ENCODE results near the gene ADAMTS2.

Gene ADAMTS2

GRCh38 chr5:179266291-179267070 lies 78.8 kb downstream of the ADAMTS2 start:
- DNase-seq (ENCODE audit: low read depth): no peak

DNA sequence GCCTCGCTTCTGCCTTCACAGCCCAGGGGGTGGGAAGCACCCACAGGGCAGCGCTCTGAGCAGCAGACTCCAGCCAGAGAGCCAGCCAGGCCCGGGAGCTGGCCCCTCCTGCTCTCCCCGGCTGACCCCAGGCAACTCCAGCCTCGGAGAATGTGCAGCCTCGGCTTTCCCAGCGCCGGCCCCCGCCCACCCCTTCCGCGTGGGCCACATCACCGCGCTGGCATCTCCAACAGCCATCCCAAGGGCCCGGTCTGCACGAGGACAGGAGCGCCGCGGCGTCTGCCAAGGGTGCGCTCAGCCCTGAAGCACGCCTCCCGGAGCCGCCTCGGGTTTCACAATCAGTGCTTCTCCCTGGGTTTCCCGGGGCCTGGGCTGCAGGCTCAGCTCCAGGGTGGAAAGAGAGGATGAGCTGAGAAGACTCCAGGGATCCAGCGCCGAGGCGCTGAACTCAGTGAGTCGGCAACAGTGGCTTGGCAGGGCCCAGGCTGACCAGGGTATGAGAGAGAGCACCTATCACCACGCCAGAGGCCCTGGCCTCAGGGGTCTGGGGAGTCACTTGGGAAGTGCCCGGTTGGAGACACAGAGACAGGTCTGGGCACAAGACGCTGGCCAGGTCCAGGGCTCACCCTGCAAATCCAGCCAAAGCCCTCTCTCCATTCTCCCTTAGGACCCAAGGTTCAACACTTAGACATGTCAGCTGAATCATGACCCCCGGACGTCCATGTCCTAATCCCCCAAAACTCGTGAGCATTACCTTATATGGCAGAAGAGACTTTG lies 79.6 kb downstream of the ADAMTS2 start:
- no peak for DNase-seq (ENCODE audit: low read depth)

DNA sequence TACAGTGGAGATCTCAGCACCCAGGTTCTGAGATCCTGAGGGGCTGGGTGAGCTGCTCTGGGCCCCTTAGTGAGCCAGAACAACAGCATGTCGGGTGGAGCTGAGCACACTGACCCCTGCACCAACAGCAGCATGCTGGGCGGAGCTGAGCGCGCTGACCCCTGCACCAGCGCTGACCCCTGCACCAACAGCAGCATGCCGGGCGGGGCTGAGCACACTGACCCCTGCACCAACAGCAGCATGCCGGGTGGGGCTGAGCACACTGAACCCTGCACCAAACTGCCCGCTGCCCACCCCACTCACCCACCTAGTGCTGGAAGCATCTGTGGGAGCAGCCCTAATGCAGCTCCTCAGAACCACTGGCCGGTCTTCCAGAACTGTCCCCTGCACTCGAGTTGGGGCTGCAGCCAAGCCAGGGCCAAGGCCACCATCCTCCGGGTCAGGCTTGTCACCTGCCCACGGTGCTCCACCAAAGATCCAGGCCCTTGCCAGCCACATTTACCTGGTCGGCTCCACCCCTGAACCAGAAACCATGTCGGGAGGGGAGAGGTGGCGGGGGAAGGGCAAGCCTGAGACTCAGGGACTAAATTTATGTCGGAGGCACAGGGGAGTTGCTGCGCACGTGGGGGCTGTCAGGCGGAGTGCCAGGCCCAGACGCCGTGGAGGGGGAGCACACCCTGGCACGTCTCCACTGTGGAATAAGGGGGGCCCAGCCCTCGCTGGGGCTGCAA lies 80.3 kb downstream of the ADAMTS2 start:
- no peak for DNase-seq (ENCODE audit: low read depth)

DNA sequence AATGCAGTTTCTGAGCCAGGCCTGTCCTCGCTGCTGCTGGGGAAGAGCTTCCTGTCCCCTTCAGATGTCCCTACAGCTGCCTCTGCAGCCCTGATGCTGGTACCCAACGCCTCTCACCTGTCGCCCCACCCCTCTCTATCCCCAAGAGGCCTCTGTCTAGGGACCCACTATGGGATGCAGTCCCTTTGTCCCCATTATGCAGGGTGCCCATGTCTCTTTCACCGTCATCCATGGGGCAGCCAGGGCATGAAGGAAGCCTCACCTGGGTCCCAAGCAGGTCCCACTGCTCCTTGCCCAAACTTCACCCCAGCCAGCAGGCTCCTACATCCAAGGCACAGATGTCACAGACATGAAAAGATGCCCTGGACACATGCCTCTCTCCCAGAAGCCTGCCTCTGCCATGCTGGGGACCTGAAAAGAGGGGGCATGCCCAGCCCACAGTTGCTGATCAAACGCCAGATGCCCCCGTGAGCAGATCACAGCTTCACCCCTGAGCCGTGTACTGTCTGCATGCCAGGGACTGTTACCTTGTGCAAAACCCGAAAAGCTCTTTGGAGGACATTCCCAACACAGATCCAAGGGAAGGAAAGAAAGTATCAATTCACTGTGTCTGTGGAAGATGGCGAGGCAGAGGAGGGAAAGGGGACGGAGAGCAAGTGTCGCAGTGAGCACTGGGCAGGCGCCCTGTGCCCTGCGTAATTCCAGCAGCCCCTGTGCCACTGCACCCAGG lies 81.0 kb downstream of the ADAMTS2 start:
- no peak for DNase-seq (ENCODE audit: low read depth)

GRCh38 chr5:179263391-179264052 lies 81.7 kb downstream of the ADAMTS2 start:
- no peak for DNase-seq (ENCODE audit: low read depth)

- DNase-seq (ENCODE audit: low read depth): no peak
Observed at GRCh38 chr5:179262126-179262920, 82.9 kb downstream of the ADAMTS2 start.

DNA sequence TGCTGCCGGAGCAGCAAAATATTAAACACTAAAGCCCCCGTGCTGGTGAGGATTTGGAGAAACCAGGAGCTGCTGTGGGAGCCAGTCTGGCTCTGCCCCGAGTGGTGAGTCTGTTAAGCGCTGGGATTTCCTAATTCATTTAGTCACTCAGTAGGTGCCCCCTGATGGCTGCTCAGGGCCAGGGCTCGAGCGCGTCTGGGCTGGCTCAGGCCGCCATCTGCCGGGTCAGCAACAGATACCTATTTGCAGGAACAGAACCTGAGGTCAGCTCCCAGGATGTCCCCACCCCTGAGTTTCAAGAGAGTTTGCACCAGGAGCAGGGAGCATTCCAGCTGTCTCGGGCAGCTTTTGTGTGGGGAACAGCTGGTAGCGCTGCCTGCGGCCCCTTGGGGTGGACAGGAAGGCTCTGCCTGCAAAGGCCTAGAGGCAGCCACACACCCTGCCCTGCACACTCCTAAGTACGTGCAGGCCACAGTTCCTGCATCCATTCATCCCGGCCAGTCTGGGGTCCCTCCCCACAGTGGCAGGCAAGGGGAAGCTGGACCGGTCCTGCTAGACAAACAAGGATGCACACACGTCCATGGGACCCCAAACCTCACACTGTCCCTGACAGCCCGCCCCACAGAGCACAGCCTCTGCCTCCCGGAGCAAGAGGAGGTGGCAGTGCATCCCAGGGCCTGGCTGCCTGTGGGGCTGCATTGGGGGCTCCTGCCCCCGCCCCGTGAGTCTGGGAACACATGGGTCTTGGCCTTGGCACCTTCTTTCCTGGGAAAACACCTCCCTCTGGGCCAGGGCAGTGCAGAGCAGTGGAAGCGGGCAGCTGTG lies 83.7 kb downstream of the ADAMTS2 start:
- no peak for DNase-seq (ENCODE audit: low read depth)

GRCh38 chr5:179260324-179261070 lies 84.8 kb downstream of the ADAMTS2 start:
- DNase-seq (ENCODE audit: low read depth): no peak

GRCh38 chr5:179259731-179260323 lies 85.4 kb downstream of the ADAMTS2 start:
- DNase-seq (ENCODE audit: low read depth): no peak

DNA sequence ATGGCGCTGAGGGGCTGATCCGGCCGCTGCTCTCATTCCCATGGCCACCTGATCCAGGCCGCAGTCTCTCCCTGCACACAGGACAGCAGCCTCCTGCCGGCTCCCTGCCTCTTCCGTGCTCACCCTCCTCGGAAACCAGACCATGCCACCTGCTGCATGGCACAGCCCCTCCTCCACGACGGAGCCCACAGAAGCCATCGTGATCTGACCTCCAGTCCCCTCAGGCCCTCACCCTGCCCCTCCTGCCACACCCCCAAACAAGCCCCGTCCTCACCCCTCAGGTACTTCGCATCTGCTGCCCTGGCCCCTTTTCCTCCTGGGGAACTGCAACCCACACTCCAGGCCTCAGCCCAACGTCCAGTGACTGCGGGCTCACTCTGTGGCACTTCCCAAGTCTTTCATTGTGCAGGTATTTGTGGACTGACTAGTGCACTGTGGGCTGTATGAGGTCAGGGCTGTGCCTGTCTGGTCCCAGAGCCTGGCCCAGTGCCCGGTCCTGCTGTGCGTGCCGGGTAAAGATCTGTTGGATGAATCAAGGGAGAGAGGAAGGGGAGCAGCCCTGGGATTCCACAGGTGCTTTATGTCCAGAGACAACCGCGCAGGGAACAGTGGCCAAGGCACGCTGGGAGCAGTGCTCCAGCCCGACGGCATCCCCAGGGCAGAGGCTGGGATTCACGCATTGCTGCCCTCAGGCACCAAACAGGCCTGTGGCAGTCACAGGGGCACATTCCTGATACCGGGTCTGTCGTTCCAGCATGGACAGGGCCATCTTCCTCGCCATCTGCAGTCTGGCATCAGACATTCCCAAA lies 86.1 kb downstream of the ADAMTS2 start:
- no peak for DNase-seq (ENCODE audit: low read depth)

GRCh38 chr5:179258001-179258921 lies 87.0 kb downstream of the ADAMTS2 start:
- no peak for DNase-seq (ENCODE audit: low read depth)

GRCh38 chr5:179257176-179257682 lies 88.0 kb downstream of the ADAMTS2 start:
- no peak for DNase-seq (ENCODE audit: low read depth)

DNA sequence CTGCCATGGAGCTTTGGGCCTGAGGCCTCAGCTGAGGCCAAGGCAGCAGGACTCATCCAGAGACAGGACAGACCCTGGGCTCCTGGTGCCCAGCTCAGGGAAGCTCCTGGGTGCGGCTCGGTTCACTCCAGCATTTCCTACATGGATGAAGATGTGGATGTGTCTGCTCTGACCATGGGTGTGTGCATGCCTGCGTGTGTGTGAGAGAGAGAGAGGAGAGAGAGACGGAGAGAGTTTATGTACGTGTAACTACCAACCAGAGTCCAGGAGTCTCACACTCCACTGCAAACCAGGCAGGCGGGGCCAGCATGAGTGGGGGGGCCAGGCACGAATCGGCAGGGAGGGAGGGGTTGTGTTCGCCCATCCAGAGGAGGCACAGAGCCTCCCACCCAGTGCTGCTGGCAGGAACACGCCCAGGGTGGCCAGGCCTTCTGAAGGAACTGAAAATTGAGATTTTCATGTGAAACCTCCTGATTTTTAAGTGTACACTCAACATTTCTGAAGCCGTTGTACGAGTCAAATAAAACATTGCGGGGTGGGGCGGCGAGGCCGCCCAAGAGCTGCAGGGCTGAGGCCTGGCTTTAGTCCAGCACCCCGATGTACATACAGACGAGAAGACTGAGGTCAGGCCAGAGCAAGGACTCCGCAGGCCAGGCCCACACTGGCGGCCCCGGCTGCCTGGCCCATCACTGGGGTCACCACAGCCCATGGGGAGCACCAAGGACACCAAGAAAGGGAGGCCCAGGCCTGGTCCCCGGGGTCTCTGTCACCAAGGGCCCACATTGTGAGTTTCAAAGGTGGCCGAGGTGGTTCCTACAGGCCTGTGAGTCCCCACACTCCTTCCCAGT lies 88.7 kb downstream of the ADAMTS2 start:
- DNase-seq (ENCODE audit: low read depth): no peak

DNA sequence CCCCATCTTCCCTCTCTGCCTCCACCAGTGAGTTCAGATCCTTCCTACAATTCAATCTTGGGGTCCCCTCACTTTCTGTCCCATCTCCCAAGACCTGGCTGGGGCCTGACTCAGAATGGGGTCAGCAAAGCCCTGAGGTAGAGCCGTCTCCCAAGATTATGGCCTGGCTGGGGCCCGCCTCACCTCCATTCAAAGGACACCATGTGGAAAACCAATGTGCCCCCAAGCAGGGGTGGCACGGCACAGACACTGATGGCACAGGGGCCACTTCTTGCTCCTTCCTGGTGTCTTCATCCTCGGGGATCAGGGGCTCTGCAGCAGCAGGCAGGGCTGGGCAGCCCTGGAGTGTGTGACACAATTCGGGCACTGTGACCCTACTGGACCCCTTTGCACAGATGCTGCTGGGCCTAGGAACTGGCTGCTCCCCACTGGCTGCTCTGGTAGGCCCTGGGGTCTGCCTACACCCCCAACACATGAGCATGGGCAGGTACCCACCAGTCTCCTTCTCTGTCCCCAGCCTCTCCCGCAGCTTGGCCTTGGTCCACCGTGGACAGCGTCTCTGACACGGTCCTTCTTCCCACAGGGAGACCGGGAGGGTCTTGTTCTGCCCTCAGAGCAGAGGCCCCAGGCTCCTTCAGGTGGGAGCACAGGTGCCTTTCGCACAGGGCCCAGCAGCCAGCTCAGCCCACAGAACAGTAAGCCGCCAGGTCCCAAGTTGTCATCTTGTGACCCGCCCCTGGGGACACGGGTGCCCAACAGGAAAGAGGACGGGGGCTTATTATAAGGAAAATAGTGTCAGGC lies 89.5 kb downstream of the ADAMTS2 start:
- no peak for DNase-seq (ENCODE audit: low read depth)
